ENCODE results near the gene CFAP107. TPM values are rescaled to one million over a fixed set of nuclear protein-coding genes. Genes with fewer than 3 reads are reported as not detected.

CFAP107 gene
- total and polyA plus RNA-seq, 2 experiments from 2014 or later: not detected

GRCh38 chr1:12754738-12755137 lies 8.7 kb downstream of the CFAP107 start:
- H3K4me3 ChIP-seq: no peak overlapping the region
- no peaks in the 10 kb centered on the region for H3K27me3 ChIP-seq
- H3K4me2 ChIP-seq: no peak overlapping the region

GRCh38 chr1:12756273-12756672 lies 10.3 kb downstream of the CFAP107 start:
- no peaks in the 10 kb centered on the region for H3K79me2 ChIP-seq
- no peak for DNase-seq (ENCODE audit: low spot score)
- no peak overlapping the region for H3K27ac ChIP-seq
- no peaks in the 10 kb centered on the region for H3K36me3 ChIP-seq (replicated peaks; ENCODE audit: insufficient read depth, low read depth)
- H3K4me2 ChIP-seq: no peak overlapping the region
- 68% methylated on average over 2 of the region's 2 CpGs for WGBS (ENCODE audit: low lambda C conversion rate, missing lambda C conversion rate)
- H4K20me1 ChIP-seq (ENCODE audit: insufficient read depth, poor library complexity, severe bottlenecking): no peaks in the 10 kb centered on the region
- H3K9me3 ChIP-seq (ENCODE audit: low read depth): no peaks in the 10 kb centered on the region
- TF ChIP-seq CTCF (IDR thresholded peaks at IDR 0.05; ENCODE audit: poor library complexity): no peak
- no peak for TF ChIP-seq EZH2phosphoT487 (IDR thresholded peaks at IDR 0.05; ENCODE audit: low read depth, severe bottlenecking, unreplicated experiment)
- no peak for TF ChIP-seq EZH2 (IDR thresholded peaks at IDR 0.05; ENCODE audit: borderline replicate concordance)
- no peak overlapping the region for H2AFZ ChIP-seq
- H3K9me2 ChIP-seq (replicated peaks; ENCODE audit: insufficient read depth): no peaks in the 10 kb centered on the region
- H3K4me3 ChIP-seq: no peak overlapping the region
- H3K4me1 ChIP-seq (ENCODE audit: insufficient read depth): peaks cover 8% of the 10 kb centered on the region
- H3K27me3 ChIP-seq: no peaks in the 10 kb centered on the region

More at GRCh38 chr1:12754738-12755137, 8.7 kb downstream of the CFAP107 start:
- 91% methylated on average over 4 of the region's 4 CpGs for WGBS (ENCODE audit: low lambda C conversion rate, missing lambda C conversion rate)
- Histone ChIP-seq H3K27ac (no peak overlapping the region), H2AFZ (no peak overlapping the region), H4K20me1 (ENCODE audit: insufficient read depth, poor library complexity, severe bottlenecking) (no peaks in the 10 kb centered on the region), H3K9me2 (replicated peaks; ENCODE audit: insufficient read depth) (no peaks in the 10 kb centered on the region), H3K9me3 (ENCODE audit: low read depth) (peaks cover 8% of the 10 kb centered on the region), H3K4me1 (ENCODE audit: insufficient read depth) (peaks cover 8% of the 10 kb centered on the region), H3K36me3 (replicated peaks; ENCODE audit: insufficient read depth, low read depth) (no peaks in the 10 kb centered on the region), H3K79me2 (no peaks in the 10 kb centered on the region)
- TF ChIP-seq EZH2 (IDR thresholded peaks at IDR 0.05; ENCODE audit: borderline replicate concordance): no peak
- TF ChIP-seq CTCF (IDR thresholded peaks at IDR 0.05; ENCODE audit: poor library complexity): no peak
- TF ChIP-seq EZH2phosphoT487 (IDR thresholded peaks at IDR 0.05; ENCODE audit: low read depth, severe bottlenecking, unreplicated experiment): no peak
- DNase-seq (ENCODE audit: low spot score): no peak

GRCh38 chr1:12756768-12757413 lies 10.9 kb downstream of the CFAP107 start:
- Histone ChIP-seq H3K27ac (no peak overlapping the region), H3K4me2 (no peak overlapping the region), H3K79me2 (no peaks in the 10 kb centered on the region), H3K9me2 (replicated peaks; ENCODE audit: insufficient read depth) (no peaks in the 10 kb centered on the region), H4K20me1 (ENCODE audit: insufficient read depth, poor library complexity, severe bottlenecking) (no peaks in the 10 kb centered on the region), H2AFZ (no peak overlapping the region), H3K36me3 (replicated peaks; ENCODE audit: insufficient read depth, low read depth) (no peaks in the 10 kb centered on the region), H3K27me3 (no peaks in the 10 kb centered on the region), H3K4me3 (no peak overlapping the region), H3K9me3 (ENCODE audit: low read depth) (no peaks in the 10 kb centered on the region), H3K4me1 (ENCODE audit: insufficient read depth) (peaks cover 8% of the 10 kb centered on the region)
- 85% methylated on average over 6 of the region's 6 CpGs for WGBS (ENCODE audit: low lambda C conversion rate, missing lambda C conversion rate)
- no peak for DNase-seq (ENCODE audit: low spot score)
- TF ChIP-seq EZH2 (IDR thresholded peaks at IDR 0.05; ENCODE audit: borderline replicate concordance) (no peak), EZH2phosphoT487 (IDR thresholded peaks at IDR 0.05; ENCODE audit: low read depth, severe bottlenecking, unreplicated experiment) (no peak), CTCF (IDR thresholded peaks at IDR 0.05; ENCODE audit: poor library complexity) (no peak)

All from hepatocyte (in vitro differentiated cells).